ENCODE data around the gene THBS2. TPM values are rescaled to one million over a fixed set of nuclear protein-coding genes. Genes with fewer than 3 reads are reported as not detected.

The THBS2 gene
- polyA plus RNA-seq, 1 experiment, result 857 TPM

DNA sequence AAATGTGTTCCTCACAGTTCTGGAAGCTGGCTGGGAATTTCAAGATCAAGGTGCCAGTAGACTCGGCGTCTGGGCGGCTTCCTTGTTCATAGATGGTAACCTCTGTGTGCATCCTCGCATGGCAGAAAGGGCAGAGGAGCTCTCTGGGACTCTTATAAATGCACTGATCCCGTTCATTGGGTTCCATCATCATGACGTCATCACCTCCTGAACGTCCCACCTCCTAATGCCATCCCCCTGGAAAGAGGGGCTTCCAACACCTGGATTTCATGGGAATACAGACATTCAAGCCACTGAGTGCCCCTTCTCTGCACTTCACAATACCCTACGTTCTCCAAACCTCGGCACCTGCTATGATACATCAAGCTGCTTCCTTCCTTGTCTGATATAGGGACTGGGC is 37.5 kb upstream of the THBS2 start:
- H3K27me3 ChIP-seq (ENCODE audit: control insufficient read depth, insufficient read depth, low read length), result no peaks in the 10 kb centered on the region
- TF ChIP-seq, protein P1, sequence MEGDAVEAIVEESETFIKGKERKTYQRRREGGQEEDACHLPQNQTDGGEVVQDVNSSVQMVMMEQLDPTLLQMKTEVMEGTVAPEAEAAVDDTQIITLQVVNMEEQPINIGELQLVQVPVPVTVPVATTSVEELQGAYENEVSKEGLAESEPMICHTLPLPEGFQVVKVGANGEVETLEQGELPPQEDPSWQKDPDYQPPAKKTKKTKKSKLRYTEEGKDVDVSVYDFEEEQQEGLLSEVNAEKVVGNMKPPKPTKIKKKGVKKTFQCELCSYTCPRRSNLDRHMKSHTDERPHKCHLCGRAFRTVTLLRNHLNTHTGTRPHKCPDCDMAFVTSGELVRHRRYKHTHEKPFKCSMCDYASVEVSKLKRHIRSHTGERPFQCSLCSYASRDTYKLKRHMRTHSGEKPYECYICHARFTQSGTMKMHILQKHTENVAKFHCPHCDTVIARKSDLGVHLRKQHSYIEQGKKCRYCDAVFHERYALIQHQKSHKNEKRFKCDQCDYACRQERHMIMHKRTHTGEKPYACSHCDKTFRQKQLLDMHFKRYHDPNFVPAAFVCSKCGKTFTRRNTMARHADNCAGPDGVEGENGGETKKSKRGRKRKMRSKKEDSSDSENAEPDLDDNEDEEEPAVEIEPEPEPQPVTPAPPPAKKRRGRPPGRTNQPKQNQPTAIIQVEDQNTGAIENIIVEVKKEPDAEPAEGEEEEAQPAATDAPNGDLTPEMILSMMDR (IDR thresholded peaks at IDR 0.05; ENCODE audit: insufficient read depth, low read depth, low read length), result no peak
- H3K36me3 ChIP-seq (ENCODE audit: control insufficient read depth, insufficient read depth, low read length), result no peaks in the 10 kb centered on the region
- no peak overlapping the region for H3K4me3 ChIP-seq (ENCODE audit: low read depth, low read length)
- ChIA-PET CTCF (no interaction called here), POLR2A (no interaction called here)
- DNase-seq (ENCODE audit: low read depth), result no peak

DNA sequence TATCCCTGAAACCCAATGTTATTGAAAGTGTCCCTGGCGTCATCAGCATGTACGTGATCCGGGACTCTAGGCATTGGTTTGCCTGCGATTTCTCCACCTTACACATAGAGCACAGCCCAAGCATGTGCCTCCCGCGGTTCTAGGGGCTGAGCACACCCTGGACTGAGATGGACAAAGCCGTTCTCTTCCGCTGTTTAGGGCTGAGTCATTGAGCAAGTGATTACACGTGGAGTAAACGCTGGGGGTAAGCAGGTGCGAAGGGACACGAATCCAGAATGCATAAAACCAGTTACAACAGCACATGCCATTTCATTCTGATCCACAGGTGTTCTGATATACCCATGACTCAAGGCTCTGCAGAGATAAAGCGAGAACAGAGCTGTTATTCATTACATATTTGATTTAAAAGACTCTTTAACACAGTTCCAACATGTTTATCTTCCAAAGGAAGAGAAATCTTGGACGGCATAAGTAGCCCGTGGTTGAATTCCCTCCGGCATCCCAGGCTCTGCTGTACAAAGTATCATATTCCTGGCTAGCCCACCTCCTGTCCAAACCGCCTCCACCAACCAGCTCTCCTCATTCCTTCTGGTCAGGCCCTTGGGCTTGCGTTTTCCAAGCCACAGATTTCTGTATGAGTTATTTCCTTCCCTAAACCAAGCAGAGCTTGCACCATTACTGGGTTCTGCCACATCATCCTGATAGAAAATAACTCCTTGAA is 36.1 kb upstream of the THBS2 start:
- ChIA-PET POLR2A (no interaction called here), CTCF (interaction anchor here (1.0 kb wide), 1 partner anchor 18 kb away, joined by 4 read pairs; no protein-coding TSS in a partner anchor)
- DNase-seq (ENCODE audit: low read depth), result no peak
- Histone ChIP-seq H3K27me3 (ENCODE audit: control insufficient read depth, insufficient read depth, low read length) (no peaks in the 10 kb centered on the region), H3K4me3 (ENCODE audit: low read depth, low read length) (no peak overlapping the region), H3K36me3 (ENCODE audit: control insufficient read depth, insufficient read depth, low read length) (no peaks in the 10 kb centered on the region)
- TF ChIP-seq, protein P1 (IDR thresholded peaks at IDR 0.05; ENCODE audit: insufficient read depth, low read depth, low read length), result no peak

- TF ChIP-seq, protein P1 (IDR thresholded peaks at IDR 0.05; ENCODE audit: insufficient read depth, low read depth, low read length), result no peak
- ChIA-PET POLR2A (no interaction called here), CTCF (no interaction called here)
- Histone ChIP-seq H3K36me3 (ENCODE audit: control insufficient read depth, insufficient read depth, low read length) (no peaks in the 10 kb centered on the region), H3K27me3 (ENCODE audit: control insufficient read depth, insufficient read depth, low read length) (no peaks in the 10 kb centered on the region), H3K4me3 (ENCODE audit: low read depth, low read length) (no peak overlapping the region)
- DNase-seq (ENCODE audit: low read depth), result no peak
Observed at GRCh38 chr6:169289257-169289618, 35.6 kb upstream of the THBS2 start.

DNA sequence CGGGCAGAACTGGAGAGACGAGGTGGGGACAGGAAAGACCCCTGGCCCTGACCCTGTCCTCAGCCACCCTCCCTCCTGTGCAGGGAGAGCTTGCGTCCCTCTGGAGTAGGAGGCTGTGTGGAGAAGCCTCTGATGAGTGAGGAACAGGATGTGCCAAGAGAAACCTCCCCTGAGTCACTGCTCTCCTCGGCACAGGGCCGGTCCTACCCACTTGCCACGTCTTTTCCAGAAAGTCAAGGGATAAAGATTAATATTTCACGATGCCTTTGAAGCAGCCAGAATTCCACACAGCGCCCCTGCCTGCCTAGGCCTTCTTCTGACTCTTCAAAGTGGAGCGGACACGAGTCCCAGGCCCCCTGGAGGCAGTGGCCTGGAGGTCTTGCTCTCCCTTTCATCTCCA is 34.9 kb upstream of the THBS2 start:
- no peak for DNase-seq (ENCODE audit: low read depth)
- H3K4me3 ChIP-seq (ENCODE audit: low read depth, low read length), result no peak overlapping the region
- H3K27me3 ChIP-seq (ENCODE audit: control insufficient read depth, insufficient read depth, low read length), result no peaks in the 10 kb centered on the region
- POLR2A ChIA-PET, result no interaction called here
- CTCF ChIA-PET, result no interaction called here
- H3K36me3 ChIP-seq (ENCODE audit: control insufficient read depth, insufficient read depth, low read length), result no peaks in the 10 kb centered on the region
- TF ChIP-seq, protein P1 (IDR thresholded peaks at IDR 0.05; ENCODE audit: insufficient read depth, low read depth, low read length), result no peak

- TF ChIP-seq, protein P1 (IDR thresholded peaks at IDR 0.05; ENCODE audit: insufficient read depth, low read depth, low read length), result no peak
- no peak overlapping the region for H3K4me3 ChIP-seq (ENCODE audit: low read depth, low read length)
- no peak for DNase-seq (ENCODE audit: low read depth)
- H3K27me3 ChIP-seq (ENCODE audit: control insufficient read depth, insufficient read depth, low read length), result no peaks in the 10 kb centered on the region; the same call in 1 of the 2 replicates
- no peaks in the 10 kb centered on the region for H3K36me3 ChIP-seq (ENCODE audit: control insufficient read depth, insufficient read depth, low read length)
- ChIA-PET CTCF (no interaction called here), POLR2A (no interaction called here)
Observed at GRCh38 chr6:169287675-169288074, 34.0 kb upstream of the THBS2 start.
